Measurements from ENCODE around the gene TRMT112. TPM values are rescaled to one million over a fixed set of nuclear protein-coding genes. Genes with fewer than 3 reads are reported as not detected.

Gene TRMT112
- 100 to 1,000 TPM; 170 to 223 TPM for total RNA-seq

DNA sequence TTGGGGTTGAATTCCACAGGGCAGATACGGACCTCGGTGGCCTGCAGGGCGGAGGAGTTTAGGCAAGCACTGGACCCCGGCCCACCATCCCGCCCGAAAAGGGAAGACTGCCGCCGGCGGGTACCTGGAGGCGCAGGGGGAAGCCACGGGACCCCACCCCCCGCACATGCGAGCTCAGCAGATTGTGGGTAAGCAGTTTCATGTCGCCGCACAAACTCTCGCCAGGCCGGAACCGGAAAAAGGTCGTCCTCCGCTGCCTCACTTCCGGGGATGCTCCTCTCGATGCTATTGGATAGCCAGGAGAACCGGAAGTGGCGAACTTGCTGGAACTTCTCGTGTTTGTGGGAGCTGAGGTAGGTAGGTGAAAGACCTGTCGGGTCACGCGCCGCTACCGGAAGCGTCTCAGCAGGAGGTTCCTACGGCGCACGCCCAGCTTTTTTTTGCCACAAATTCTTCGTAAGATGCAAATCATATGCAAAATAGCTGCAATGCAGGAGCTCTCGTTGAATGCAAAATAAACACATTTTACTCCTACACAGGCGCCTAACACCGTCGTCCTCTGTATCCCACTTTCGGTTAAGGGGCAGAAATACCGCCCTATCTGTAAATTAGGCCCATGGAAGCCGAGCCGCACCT, at the start of gene TRMT112:
Gene TRMT112, minus strand, starts transcription at position 235 of the 636 bp plus-strand sequence. Its CDS starts 33 bp downstream, at position 202.
- H3K9me3 ChIP-seq, result no peaks in the 10 kb centered on the region
- H3K27me3 ChIP-seq, result no peaks in the 10 kb centered on the region
- TF ChIP-seq CTCF (IDR thresholded peaks at IDR 0.05) (no peak), POLR2A (IDR thresholded peaks at IDR 0.05) (peak; percentile 72 to 88 (median 86))
- 0% methylated on average over 16 to 43 of the region's 43 CpGs for WGBS, 2 donors
- intact Hi-C loops (cut with DNase I), result no loop called here
- H3K4me1 ChIP-seq, result peaks cover 45% of the 10 kb centered on the region
- H3K36me3 ChIP-seq (replicated peaks in 1 of 2; ENCODE audit: insufficient read depth in 1 of 2, low read depth in 2 of 2), result peaks cover 0 to 3% of the 10 kb centered on the region in 2 donors
- peak within 1 kb of the TSS; percentile 66 to 93 for H3K4me3 ChIP-seq
- DNase-seq, result peak; percentile 96 to 99 (median 98)
- peak; percentile 86 for ATAC-seq
- H3K27ac ChIP-seq, result peak within 1 kb of the TSS; percentile 92 to 99 (median 98)

GRCh38 chr11:64366751-64367150, 49.4 kb upstream of the TRMT112 start:
- no peak for ATAC-seq
- no peak for TF ChIP-seq POLR2A (IDR thresholded peaks at IDR 0.05)
- TF ChIP-seq CTCF (IDR thresholded peaks at IDR 0.05), result no peak
- no peaks in the 10 kb centered on the region for H3K9me3 ChIP-seq
- intact Hi-C loops (cut with DNase I), result no loop called here
- no peak overlapping the region for H3K27ac ChIP-seq
- no peaks in the 10 kb centered on the region for H3K4me1 ChIP-seq
- 92 to 93% methylated on average over 1 of the region's 1 CpG for whole genome bisulfite sequencing, 2 donors
- no peak for DNase-seq
- H3K36me3 ChIP-seq (replicated peaks in 1 of 2; ENCODE audit: insufficient read depth in 1 of 2, low read depth in 2 of 2), result peaks cover 0 to 16% of the 10 kb centered on the region in 2 donors
- H3K27me3 ChIP-seq, result no peaks in the 10 kb centered on the region
- H3K4me3 ChIP-seq, result no peak overlapping the region

- Histone ChIP-seq H3K27ac (no peak overlapping the region), H3K27me3 (no peaks in the 10 kb centered on the region), H3K4me3 (no peak overlapping the region), H3K36me3 (replicated peaks in 1 of 2; ENCODE audit: insufficient read depth in 1 of 2, low read depth in 2 of 2) (peaks cover 0 to 17% of the 10 kb centered on the region in 2 donors), H3K4me1 (peaks cover 6% of the 10 kb centered on the region), H3K9me3 (no peaks in the 10 kb centered on the region)
- DNase-seq (no peak), ATAC-seq (no peak)
- no peak for TF ChIP-seq CTCF (IDR thresholded peaks at IDR 0.05)
- intact Hi-C loops (cut with DNase I), result no loop called here
- 89 to 100% methylated on average over 2 to 4 of the region's 4 CpGs for whole genome bisulfite sequencing, 2 donors
Observed at GRCh38 chr11:64364911-64365310, 47.6 kb upstream of the TRMT112 start.

DNA sequence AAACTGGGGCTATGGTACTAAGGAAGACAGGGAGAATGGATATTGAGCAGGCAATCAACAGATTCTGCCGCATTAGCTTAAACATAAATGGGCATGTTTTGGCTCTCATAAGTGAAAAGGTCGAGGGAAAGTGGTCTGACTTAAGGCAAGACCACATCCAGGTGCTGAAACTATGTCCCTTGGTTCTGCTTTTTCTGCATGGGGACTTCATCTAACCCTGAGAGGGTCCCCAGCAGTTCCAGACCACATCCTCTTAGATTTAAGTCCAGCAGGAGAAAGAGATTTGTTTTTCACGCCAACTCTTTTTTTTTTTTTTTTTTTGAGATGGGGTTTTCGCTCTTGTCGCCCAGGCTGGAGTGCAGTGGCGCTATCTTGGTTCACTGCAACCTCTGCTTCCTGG, 47.1 kb upstream of the TRMT112 start:
- peaks cover 10% of the 10 kb centered on the region for H3K4me1 ChIP-seq
- ATAC-seq (no peak), DNase-seq (no peak)
- 81 to 89% methylated on average over 6 of the region's 6 CpGs for WGBS, 2 donors
- intact Hi-C loops (cut with DNase I), result no loop called here
- TF ChIP-seq CTCF (IDR thresholded peaks at IDR 0.05) (no peak), POLR2A (IDR thresholded peaks at IDR 0.05) (no peak)
- peaks cover 0 to 17% of the 10 kb centered on the region in 2 donors for H3K36me3 ChIP-seq (replicated peaks in 1 of 2; ENCODE audit: insufficient read depth in 1 of 2, low read depth in 2 of 2)
- H3K4me3 ChIP-seq, result no peak overlapping the region
- no peaks in the 10 kb centered on the region for H3K27me3 ChIP-seq
- no peaks in the 10 kb centered on the region for H3K9me3 ChIP-seq
- H3K27ac ChIP-seq, result no peak overlapping the region

DNA sequence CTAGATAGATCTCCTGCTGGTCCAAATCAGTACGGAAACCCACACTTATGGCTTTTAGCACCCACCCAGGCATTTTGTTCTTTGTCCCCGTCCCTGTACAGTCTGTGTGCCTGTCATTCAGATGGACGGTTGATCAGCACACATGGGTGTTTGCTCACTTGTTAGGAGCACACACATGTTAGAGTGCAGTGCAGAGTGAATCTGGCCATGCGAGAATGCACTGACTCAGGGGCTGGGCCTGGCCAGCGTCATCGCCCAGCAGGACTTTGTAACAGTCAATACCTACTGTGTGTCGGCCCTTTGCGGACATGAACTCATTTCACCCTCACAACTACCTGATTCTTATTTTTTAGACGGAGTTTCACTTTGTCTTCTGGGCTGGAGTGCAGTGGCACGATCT, 45.0 kb upstream of the TRMT112 start:
- peaks cover 0 to 17% of the 10 kb centered on the region in 2 donors for H3K36me3 ChIP-seq (replicated peaks in 1 of 2; ENCODE audit: insufficient read depth in 1 of 2, low read depth in 2 of 2)
- intact Hi-C loops (cut with DNase I), result no loop called here

More for the DNA sequence above, 45.0 kb upstream of the TRMT112 start:
- Histone ChIP-seq H3K9me3 (no peaks in the 10 kb centered on the region), H3K4me3 (no peak overlapping the region), H3K27me3 (no peaks in the 10 kb centered on the region), H3K27ac (no peak overlapping the region), H3K4me1 (peaks cover 27% of the 10 kb centered on the region)
- no peak for ATAC-seq
- no peak for TF ChIP-seq POLR2A (IDR thresholded peaks at IDR 0.05)
- TF ChIP-seq CTCF (IDR thresholded peaks at IDR 0.05), result no peak
- 93 to 94% methylated on average over 8 to 10 of the region's 10 CpGs for WGBS, 2 donors
- no peak for DNase-seq

All from body of pancreas (tissue), 4 donors.